ENCODE data around the gene MFSD2A. TPM values are rescaled to one million over a fixed set of nuclear protein-coding genes. Genes with fewer than 3 reads are reported as not detected.

Gene MFSD2A
- polyA plus RNA-seq, 1 of the 3 experiments (the other 2 are of a cell fraction), result 6.3 TPM

DNA sequence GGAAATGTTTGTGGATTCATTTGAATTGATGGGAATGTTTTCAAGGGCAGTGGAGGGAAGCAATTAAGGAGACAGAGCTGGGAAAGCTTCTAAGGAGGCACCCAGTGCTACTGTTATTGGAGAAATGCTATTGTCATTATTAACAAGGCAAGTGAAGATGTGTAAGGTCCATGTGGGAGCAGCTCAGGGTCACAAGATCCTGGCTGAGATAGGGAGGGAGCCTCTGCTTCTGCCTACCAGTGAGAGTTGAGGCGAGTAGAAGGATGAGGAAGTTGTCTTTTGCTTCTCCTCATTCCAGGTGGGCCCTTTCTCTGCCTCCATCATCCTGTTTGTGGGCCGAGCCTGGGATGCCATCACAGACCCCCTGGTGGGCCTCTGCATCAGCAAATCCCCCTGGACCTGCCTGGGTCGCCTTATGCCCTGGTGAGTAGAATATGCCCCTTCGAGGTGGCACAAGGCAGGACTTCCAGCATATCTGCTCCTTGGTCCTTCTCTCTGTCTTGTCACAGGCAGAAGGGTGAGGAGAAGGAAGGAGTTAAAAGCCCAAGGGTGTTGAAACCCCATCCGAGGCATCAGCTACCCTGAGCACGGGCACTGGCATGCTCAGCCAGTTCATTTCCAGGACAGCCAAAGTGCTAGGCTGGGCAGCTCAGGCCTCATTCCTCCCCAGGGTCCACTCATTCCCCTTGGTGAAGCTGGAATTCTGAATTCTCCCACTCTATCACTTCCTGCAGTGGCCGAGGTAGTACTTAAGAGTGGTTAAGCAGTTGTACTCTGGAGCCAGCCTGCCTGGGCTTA lies 3.7 kb downstream of the MFSD2A start:
- WGBS (ENCODE audit: low lambda C conversion rate), result 73% methylated on average over 5 of the region's 7 CpGs
- Histone ChIP-seq H3K27me3 (ENCODE audit: insufficient read depth) (no peaks in the 10 kb centered on the region), H3K4me3 (ENCODE audit: low read depth in 2 of 2, low read length in 1 of 2) (no peak overlapping the region), H2AFZ (ENCODE audit: low read depth) (no peak overlapping the region), H3K4me1 (ENCODE audit: control insufficient read depth in 1 of 2, insufficient read depth in 2 of 2, low read depth in 1 of 2, low read length in 1 of 2) (peaks cover 0 to 20% of the 10 kb centered on the region in 2 experiments; a peak in 1 of 4 replicates), H3K79me2 (ENCODE audit: insufficient read depth) (peaks cover 8% of the 10 kb centered on the region; the same call in 1 of the 2 replicates), H4K20me1 (ENCODE audit: insufficient read depth) (no peaks in the 10 kb centered on the region), H3K9me2 (no peaks in the 10 kb centered on the region), H3K9me3 (no peaks in the 10 kb centered on the region), H3K9ac (no peak overlapping the region), H3K4me2 (no peak overlapping the region), H3K27ac (ENCODE audit: low read depth in 2 of 2, low read length in 1 of 2) (no peak overlapping the region), H3F3A (replicated peaks; ENCODE audit: insufficient read depth) (no peaks in the 10 kb centered on the region), H3K36me3 (replicated peaks in 1 of 2; ENCODE audit: control insufficient read depth in 1 of 2, insufficient read depth in 2 of 2, low read length in 1 of 2) (no peaks in the 10 kb centered on the region)
- DNase-seq, result no peak
- TF ChIP-seq GABPA (IDR thresholded peaks at IDR 0.05; ENCODE audit: low read depth) (no peak), TEAD4 (IDR thresholded peaks at IDR 0.05; ENCODE audit: borderline replicate concordance, insufficient read depth) (no peak), POLR2AphosphoS5 (IDR thresholded peaks at IDR 0.05; ENCODE audit: low read depth, low read length) (no peak), REST (IDR thresholded peaks at IDR 0.05; ENCODE audit: low read depth, low read length) (no peak), NFIC (IDR thresholded peaks at IDR 0.05; ENCODE audit: borderline replicate concordance) (no peak), FOSL2 (IDR thresholded peaks at IDR 0.05; ENCODE audit: borderline replicate concordance, low read depth) (no peak), CHD2 (IDR thresholded peaks at IDR 0.05; ENCODE audit: low read length, partially characterized antibody) (no peak), EP300 (IDR thresholded peaks at IDR 0.05; ENCODE audit: borderline replicate concordance in 1 of 2, low read depth in 1 of 2, low read length in 1 of 2) (no peak), FOXJ3 (CRISPR knock-in tag; IDR thresholded peaks at IDR 0.05) (no peak), TAF1 (IDR thresholded peaks at IDR 0.05; ENCODE audit: borderline replicate concordance, low read depth, low read length) (no peak), RCOR1 (IDR thresholded peaks at IDR 0.05; ENCODE audit: low read length) (no peak), ELF1 (IDR thresholded peaks at IDR 0.05) (no peak)
- TF ChIP-seq, protein P1, sequence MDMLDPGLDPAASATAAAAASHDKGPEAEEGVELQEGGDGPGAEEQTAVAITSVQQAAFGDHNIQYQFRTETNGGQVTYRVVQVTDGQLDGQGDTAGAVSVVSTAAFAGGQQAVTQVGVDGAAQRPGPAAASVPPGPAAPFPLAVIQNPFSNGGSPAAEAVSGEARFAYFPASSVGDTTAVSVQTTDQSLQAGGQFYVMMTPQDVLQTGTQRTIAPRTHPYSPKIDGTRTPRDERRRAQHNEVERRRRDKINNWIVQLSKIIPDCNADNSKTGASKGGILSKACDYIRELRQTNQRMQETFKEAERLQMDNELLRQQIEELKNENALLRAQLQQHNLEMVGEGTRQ (IDR thresholded peaks at IDR 0.05; ENCODE audit: borderline replicate concordance, low read depth, low read length), result no peak
- POLR2A ChIA-PET, result no interaction called here
- CTCF ChIA-PET, result interaction anchor here (1.0 to 6.0 kb wide), 3 partner anchors 15 to 56 kb away, joined by 4 to 37 read pairs (median 7); partner anchors contain the start of gene MYCL

Measured in SK-N-SH (cell line).